Upper lobe of left lung (tissue), 4 donors: ENCODE data around the gene CHST6.

ENCODE experiments used
- POLR2A ChIP-seq, 4 donors: fragments of 450-650 bp; IDR thresholded peaks; one replicate each; pipeline ENCODE4 v1.5.1; 2016 to 2017; ENCODE audit warnings: antibody characterized with exemption in 4 of 4, mild to moderate bottlenecking in 2 of 4
- TF ChIP-seq, protein P1 (sequence below), 6 experiments: fragments of 450-650 bp in 4 of 6; fragments of 200-600 bp in 2 of 6; sonication (generic) in 2 of 6; IDR thresholded peaks; one replicate each; pipeline ENCODE4 v1.5.1; 2016 to 2019; ENCODE audit warnings: antibody characterized with exemption in 6 of 6

DNA sequence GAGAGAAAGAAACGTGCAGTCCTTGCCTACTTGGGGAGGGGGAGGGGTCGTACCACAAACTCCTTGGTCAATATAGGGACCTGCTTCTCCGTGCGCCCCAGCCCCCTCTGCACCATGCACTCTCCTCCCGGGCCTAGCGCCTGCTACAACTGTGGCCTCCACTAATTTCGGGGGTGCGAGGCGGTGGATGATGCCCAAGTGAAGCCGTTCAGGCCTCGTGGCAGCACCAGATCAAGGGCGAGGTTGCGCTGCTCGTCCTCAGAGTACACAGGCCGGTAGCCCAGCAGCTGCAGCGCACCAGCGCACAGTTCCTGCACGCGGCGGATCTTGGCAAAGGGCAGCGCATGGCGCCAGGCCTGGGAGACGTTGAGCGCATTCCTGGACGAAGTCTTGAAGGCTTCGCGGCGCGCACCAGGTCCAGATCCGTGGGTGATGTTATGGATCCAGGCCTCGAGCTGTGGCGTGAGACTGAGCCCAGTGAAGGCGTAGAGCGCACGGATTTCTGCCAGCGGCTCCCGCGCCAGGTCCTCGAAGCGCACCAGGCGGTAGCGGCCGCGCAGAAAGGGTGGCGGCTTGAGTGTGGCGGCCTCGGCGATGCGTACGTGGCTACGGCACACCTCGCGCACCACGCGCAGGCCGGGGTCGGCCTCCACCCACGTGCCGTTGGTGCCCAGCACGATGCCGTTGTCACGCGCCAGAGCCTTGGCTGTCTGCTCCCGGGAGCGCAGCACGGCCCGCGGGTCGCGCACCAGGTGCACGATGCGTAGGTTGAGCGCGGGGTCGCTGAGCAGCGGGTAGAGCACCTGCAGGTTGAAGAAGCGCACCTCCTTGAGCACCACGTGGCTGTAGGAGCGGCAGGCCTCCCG is 16.5 kb downstream of the CHST6 start:
- no peak for TF ChIP-seq POLR2A (IDR thresholded peaks at IDR 0.05)
- TF ChIP-seq, protein P1, sequence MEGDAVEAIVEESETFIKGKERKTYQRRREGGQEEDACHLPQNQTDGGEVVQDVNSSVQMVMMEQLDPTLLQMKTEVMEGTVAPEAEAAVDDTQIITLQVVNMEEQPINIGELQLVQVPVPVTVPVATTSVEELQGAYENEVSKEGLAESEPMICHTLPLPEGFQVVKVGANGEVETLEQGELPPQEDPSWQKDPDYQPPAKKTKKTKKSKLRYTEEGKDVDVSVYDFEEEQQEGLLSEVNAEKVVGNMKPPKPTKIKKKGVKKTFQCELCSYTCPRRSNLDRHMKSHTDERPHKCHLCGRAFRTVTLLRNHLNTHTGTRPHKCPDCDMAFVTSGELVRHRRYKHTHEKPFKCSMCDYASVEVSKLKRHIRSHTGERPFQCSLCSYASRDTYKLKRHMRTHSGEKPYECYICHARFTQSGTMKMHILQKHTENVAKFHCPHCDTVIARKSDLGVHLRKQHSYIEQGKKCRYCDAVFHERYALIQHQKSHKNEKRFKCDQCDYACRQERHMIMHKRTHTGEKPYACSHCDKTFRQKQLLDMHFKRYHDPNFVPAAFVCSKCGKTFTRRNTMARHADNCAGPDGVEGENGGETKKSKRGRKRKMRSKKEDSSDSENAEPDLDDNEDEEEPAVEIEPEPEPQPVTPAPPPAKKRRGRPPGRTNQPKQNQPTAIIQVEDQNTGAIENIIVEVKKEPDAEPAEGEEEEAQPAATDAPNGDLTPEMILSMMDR (IDR thresholded peaks at IDR 0.05), result no peak
